Endothelial cell of umbilical vein (primary cell): ENCODE measurements around the gene TTLL10. TPM values are rescaled to one million over a fixed set of nuclear protein-coding genes. Genes with fewer than 3 reads are reported as not detected.

Experiments
- BruUV-seq: library from RNA; stranded (reverse); fragments of 400-500 nt; replicated peaks from 2 replicates; lab custom pipeline; 2021; lab: Mats Ljungman, UMichigan
- CTCF ChIA-PET: fragments of 300-600, 350-600 bp; sonication (Branson Sonifier 250); formaldehyde crosslinking; loops from one replicate; lab custom pipeline; 2021; ENCODE audit warnings: antibody characterized with exemption, inconsistent platforms; lab: Charles Lee
- POLR2A ChIA-PET: fragments of 300-600, 350-600 bp; sonication (Branson Sonifier 250); formaldehyde crosslinking; loops from one replicate; lab custom pipeline; 2021; ENCODE audit warnings: antibody characterized with exemption, inconsistent platforms; lab: Charles Lee
- DNase-seq: peaks from one replicate; pipeline ENCODE4 v3.0.0-alpha.2; 2011; ENCODE audit warnings: low read depth, low spot score
- FAIRE-seq: peaks from 2 replicates; lab custom pipeline; 2011; peaks lifted over from hg19 to GRCh38; lab: Jason Lieb, UNC
- H2AFZ ChIP-seq: 2 replicates; pipeline ENCODE4 v1.6.0; 2012; ENCODE audit warnings: low read depth, low read length, control low read depth, inconsistent platforms
- H3K27ac ChIP-seq: 2 replicates; pipeline ENCODE4 v1.5.1; 2011; ENCODE audit warnings: low read depth, mild to moderate bottlenecking, control low read depth, low read length, moderate library complexity; ENCODE audit not compliant: insufficient read depth
- H3K27me3 ChIP-seq, 2 experiments: 2 replicates each; pipeline versions ENCODE4 v1.6.0 to v1.6.1; 2011; ENCODE audit warnings: low read length in 2 of 2, mixed read lengths in 1 of 2; ENCODE audit not compliant: control insufficient read depth in 2 of 2, insufficient read depth in 2 of 2
- H3K36me3 ChIP-seq, 2 experiments: 2 replicates in 1 of 2; 3 replicates in 1 of 2; pipeline ENCODE4 v1.5.1; 2011; ENCODE audit warnings: low read length in 2 of 2, mild to moderate bottlenecking in 1 of 2, moderate library complexity in 1 of 2; ENCODE audit not compliant: control insufficient read depth in 2 of 2, insufficient read depth in 2 of 2; ENCODE audit errors: extremely low read depth in 1 of 2
- H3K4me1 ChIP-seq: 3 replicates; pipeline ENCODE4 v1.5.1; 2011; ENCODE audit warnings: mild to moderate bottlenecking, low read length; ENCODE audit not compliant: control insufficient read depth, insufficient read depth; ENCODE audit errors: extremely low read depth
- H3K4me2 ChIP-seq: 2 replicates; pipeline ENCODE4 v1.6.1; 2011; ENCODE audit warnings: low read length, control low read depth, mixed read lengths; ENCODE audit not compliant: insufficient read depth
- H3K4me3 ChIP-seq, 3 experiments: fragments of 200-600 bp in 1 of 3; sonication (generic), shearing (Covaris generic) in 1 of 3; replicated peaks in 1 of 3; 2 replicates each; pipeline ENCODE4 v1.5.1; 2011 to 2016; ENCODE audit warnings: control low read depth in 3 of 3, low read length in 3 of 3, mild to moderate bottlenecking in 2 of 3, inconsistent platforms in 1 of 3, low read depth in 1 of 3, moderate library complexity in 1 of 3; ENCODE audit not compliant: insufficient read depth in 1 of 3
- H3K79me2 ChIP-seq: 2 replicates; pipeline ENCODE4 v1.6.0; 2012; ENCODE audit warnings: low read length, inconsistent platforms; ENCODE audit not compliant: control insufficient read depth, insufficient read depth
- H3K9ac ChIP-seq: replicated peaks from 2 replicates; pipeline ENCODE3; 2011; ENCODE audit warnings: low read length, control low read depth; ENCODE audit not compliant: insufficient read depth; ENCODE audit errors: extremely low read depth
- H3K9me1 ChIP-seq: replicated peaks from 3 replicates; pipeline ENCODE4 v1.6.0; 2011; ENCODE audit warnings: mild to moderate bottlenecking, low read length; ENCODE audit not compliant: control insufficient read depth, insufficient read depth; ENCODE audit errors: extremely low read depth
- H3K9me3 ChIP-seq: replicated peaks from 2 replicates; pipeline ENCODE4 v1.5.1; 2012; ENCODE audit warnings: low read length, inconsistent platforms; ENCODE audit not compliant: control insufficient read depth, insufficient read depth
- H4K20me1 ChIP-seq: replicated peaks from 2 replicates; pipeline ENCODE3; 2011; ENCODE audit warnings: mild to moderate bottlenecking, low read length; ENCODE audit not compliant: control insufficient read depth, insufficient read depth; ENCODE audit errors: extremely low read depth
- EZH2 ChIP-seq: IDR thresholded peaks from 2 replicates; pipeline ENCODE4 v1.6.1; 2012; ENCODE audit warnings: borderline replicate concordance, low read depth, mild to moderate bottlenecking, moderate library complexity, low read length, inconsistent platforms; ENCODE audit not compliant: severe bottlenecking
- FOS ChIP-seq: IDR thresholded peaks from 2 replicates; pipeline ENCODE4 v1.6.1; 2011; ENCODE audit warnings: mild to moderate bottlenecking, low read length, moderate library complexity, borderline replicate concordance; ENCODE audit not compliant: insufficient read depth
- GATA2 ChIP-seq: IDR thresholded peaks from 2 replicates; pipeline ENCODE4 v1.7.0; 2011; ENCODE audit warnings: low read depth, mild to moderate bottlenecking, moderate library complexity, mixed read lengths, low read length; ENCODE audit not compliant: insufficient read length, insufficient read depth
- JUN ChIP-seq: IDR thresholded peaks from 2 replicates; pipeline ENCODE4 v1.6.1; 2011; ENCODE audit warnings: borderline replicate concordance, low read depth; ENCODE audit not compliant: insufficient read length, insufficient read depth
- MYC ChIP-seq: IDR thresholded peaks from one replicate; pipeline ENCODE4 v1.6.1; 2011; ENCODE audit warnings: mild to moderate bottlenecking, low read depth, low read length
- POLR2A ChIP-seq: IDR thresholded peaks from 2 replicates; pipeline ENCODE4 v1.6.1; 2012; ENCODE audit warnings: low read depth, mild to moderate bottlenecking, control low read depth, low read length
- POLR2AphosphoS5 ChIP-seq: IDR thresholded peaks from 2 replicates; pipeline ENCODE4 v1.6.1; 2012; ENCODE audit warnings: low read depth, mild to moderate bottlenecking, control low read depth, low read length, moderate library complexity; ENCODE audit not compliant: insufficient read depth
- dilution Hi-C: fragments of 300-500 bp; cut with MboI; formaldehyde crosslinking; loops from one replicate; pipeline ENCODE4 v1.15.0; 2019; ENCODE audit warnings: low sequenced_read_pairs; ENCODE audit not compliant: extremely low pct_ligation_motif_present
- intact Hi-C: fragments of 100-400 bp; cut with micrococcal nuclease; formaldehyde crosslinking; loops from one replicate; pipeline ENCODE4 v1.10.0; 2022
- polyA plus RNA-seq, 4 experiments: library from polyadenylated mRNA; depleted of rRNA in 3 of 4; stranded (reverse) in 3 of 4; unstranded in 1 of 4; fragments of >200 nt; gene quantifications; 2 replicates each; pipeline versions ENCODE4 v1.2.1 to v1.2.3, GENCODE V29; 2011 to 2012; ENCODE audit warnings: missing spikeins in 1 of 4
- total RNA-seq: library from RNA; stranded (reverse); gene quantifications from 2 replicates; pipeline ENCODE4 v1.2.3, GENCODE V29; 2021
- TF ChIP-seq, protein P1 (sequence below), 2 donors: IDR thresholded peaks; 1 replicate in 1 of 2; 2 replicates in 1 of 2; pipeline ENCODE4 v1.5.1; 2011; ENCODE audit warnings: low read length in 2 of 2, mild to moderate bottlenecking in 2 of 2, moderate library complexity in 2 of 2, control low read depth in 1 of 2, inconsistent platforms in 1 of 2, low read depth in 1 of 2; ENCODE audit not compliant: insufficient read depth in 1 of 2; ENCODE audit errors: extremely low read depth in 1 of 2

TTLL10 gene
- total and polyA plus RNA-seq, 2 donors (not counting 3 experiments of a cell fraction or from before 2014, with no cell fraction given): not detected

DNA sequence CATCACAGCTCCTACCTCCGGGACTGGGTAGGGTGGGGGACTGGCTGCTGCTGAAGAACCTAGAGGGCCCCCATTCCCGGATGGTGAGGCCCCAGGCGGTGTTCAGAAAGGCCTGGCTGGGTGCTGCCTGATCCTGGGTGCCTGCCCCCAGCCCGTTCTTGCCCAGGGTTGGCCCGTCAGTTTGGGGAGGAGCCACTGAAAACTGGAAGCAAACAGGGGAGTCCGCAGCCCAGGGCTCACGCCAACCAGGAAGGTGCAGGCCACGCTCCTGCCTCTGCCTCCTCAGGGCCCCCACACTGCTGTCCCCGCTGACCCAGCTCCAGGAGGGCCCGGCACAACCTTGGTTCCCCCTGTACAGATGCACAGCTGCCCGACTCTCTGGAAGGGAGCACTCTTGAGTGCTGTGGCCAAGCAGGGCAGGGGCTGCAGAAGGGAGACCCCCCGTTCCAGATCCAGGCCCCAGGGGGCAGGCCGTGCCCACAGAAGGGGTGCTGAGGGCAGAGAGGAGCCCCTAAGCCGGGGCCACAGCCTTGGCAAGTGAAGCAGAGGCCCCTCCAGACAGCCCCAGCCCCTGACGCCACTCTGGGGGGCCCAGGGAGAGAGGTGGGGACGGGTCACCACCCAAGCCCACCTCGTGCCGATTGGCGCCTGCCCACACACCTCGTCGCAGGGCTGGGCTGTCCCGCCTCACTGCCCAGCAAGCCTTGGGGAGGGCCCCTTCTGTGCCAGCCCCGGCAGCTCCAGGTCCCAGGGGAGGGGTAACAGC is 67.3 kb downstream of the TTLL10 start:
- no peak overlapping the region for H3K4me3 ChIP-seq
- H3K27me3 ChIP-seq: no peaks in the 10 kb centered on the region
- no peak for TF ChIP-seq POLR2A
- TF ChIP-seq, protein P1, sequence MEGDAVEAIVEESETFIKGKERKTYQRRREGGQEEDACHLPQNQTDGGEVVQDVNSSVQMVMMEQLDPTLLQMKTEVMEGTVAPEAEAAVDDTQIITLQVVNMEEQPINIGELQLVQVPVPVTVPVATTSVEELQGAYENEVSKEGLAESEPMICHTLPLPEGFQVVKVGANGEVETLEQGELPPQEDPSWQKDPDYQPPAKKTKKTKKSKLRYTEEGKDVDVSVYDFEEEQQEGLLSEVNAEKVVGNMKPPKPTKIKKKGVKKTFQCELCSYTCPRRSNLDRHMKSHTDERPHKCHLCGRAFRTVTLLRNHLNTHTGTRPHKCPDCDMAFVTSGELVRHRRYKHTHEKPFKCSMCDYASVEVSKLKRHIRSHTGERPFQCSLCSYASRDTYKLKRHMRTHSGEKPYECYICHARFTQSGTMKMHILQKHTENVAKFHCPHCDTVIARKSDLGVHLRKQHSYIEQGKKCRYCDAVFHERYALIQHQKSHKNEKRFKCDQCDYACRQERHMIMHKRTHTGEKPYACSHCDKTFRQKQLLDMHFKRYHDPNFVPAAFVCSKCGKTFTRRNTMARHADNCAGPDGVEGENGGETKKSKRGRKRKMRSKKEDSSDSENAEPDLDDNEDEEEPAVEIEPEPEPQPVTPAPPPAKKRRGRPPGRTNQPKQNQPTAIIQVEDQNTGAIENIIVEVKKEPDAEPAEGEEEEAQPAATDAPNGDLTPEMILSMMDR (IDR thresholded peaks at IDR 0.05; ENCODE audit: extremely low read depth in 1 of 2, insufficient read depth in 1 of 2, low read depth in 1 of 2, low read length in 2 of 2): no peak
- TF ChIP-seq GATA2: no peak
- TF ChIP-seq POLR2AphosphoS5: no peak
- no peak for TF ChIP-seq EZH2
- no peak for TF ChIP-seq JUN
- TF ChIP-seq MYC: no peak
- TF ChIP-seq FOS: no peak
- DNase-seq (no peak), FAIRE-seq (no peak)
- no peaks in the 10 kb centered on the region for H3K36me3 ChIP-seq
- H3K4me1 ChIP-seq: no peaks in the 10 kb centered on the region
- no peak overlapping the region for H2AFZ ChIP-seq
- dilution Hi-C loops (no loop called here), intact Hi-C loops (no loop called here)
- no peaks in the 10 kb centered on the region for H4K20me1 ChIP-seq
- BruUV-seq: no TSS peak
- ChIA-PET POLR2A (no interaction called here), CTCF (no interaction called here)
- no peaks in the 10 kb centered on the region for H3K9me1 ChIP-seq
- no peak overlapping the region for H3K4me2 ChIP-seq
- H3K27ac ChIP-seq: no peak overlapping the region
- H3K9me3 ChIP-seq: no peaks in the 10 kb centered on the region
- H3K9ac ChIP-seq: no peak overlapping the region
- no peaks in the 10 kb centered on the region for H3K79me2 ChIP-seq
